ENCODE measurements around the gene ADAD2. TPM values are rescaled to one million over a fixed set of nuclear protein-coding genes. Genes with fewer than 3 reads are reported as not detected.

ADAD2 gene
- total RNA-seq, 1 donor = under 0.01 TPM

- Histone ChIP-seq H3K27me3 (ENCODE audit: insufficient read depth, low read length) (peaks cover 40% of the 10 kb centered on the region), H3K4me2 (ENCODE audit: insufficient read depth, low read length) (no peak overlapping the region)
- TF ChIP-seq, protein P1, sequence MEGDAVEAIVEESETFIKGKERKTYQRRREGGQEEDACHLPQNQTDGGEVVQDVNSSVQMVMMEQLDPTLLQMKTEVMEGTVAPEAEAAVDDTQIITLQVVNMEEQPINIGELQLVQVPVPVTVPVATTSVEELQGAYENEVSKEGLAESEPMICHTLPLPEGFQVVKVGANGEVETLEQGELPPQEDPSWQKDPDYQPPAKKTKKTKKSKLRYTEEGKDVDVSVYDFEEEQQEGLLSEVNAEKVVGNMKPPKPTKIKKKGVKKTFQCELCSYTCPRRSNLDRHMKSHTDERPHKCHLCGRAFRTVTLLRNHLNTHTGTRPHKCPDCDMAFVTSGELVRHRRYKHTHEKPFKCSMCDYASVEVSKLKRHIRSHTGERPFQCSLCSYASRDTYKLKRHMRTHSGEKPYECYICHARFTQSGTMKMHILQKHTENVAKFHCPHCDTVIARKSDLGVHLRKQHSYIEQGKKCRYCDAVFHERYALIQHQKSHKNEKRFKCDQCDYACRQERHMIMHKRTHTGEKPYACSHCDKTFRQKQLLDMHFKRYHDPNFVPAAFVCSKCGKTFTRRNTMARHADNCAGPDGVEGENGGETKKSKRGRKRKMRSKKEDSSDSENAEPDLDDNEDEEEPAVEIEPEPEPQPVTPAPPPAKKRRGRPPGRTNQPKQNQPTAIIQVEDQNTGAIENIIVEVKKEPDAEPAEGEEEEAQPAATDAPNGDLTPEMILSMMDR (IDR thresholded peaks at IDR 0.05; ENCODE audit: extremely low read depth, low read depth, low read length) = no peak
Measured at GRCh38 chr16:84159800-84160199, 31.2 kb upstream of the ADAD2 start.

DNA sequence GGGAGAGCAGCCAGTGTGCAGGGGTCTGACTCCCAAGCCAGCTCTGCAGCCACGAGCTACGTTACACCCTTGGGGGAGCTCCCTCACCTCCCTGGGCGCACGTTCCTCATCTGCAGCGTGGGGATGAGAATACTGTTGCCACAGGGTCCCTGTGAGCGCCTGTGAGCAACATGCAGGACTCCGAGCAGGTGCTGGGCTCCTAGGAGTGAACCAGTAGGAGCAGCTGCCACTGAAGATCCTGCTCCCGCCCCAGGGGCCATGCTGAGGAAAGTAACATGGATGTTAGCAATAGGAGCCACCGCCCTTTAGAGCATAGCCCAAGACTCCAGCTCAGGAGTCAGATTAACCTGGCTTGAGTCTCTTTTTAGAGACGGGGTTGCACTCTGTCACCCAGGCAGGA is 29.9 kb upstream of the ADAD2 start:
- no peak overlapping the region for H3K4me3 ChIP-seq (ENCODE audit: insufficient read depth, low read length)
- no peak overlapping the region for H2AFZ ChIP-seq (ENCODE audit: low read length)
- H4K20me1 ChIP-seq (ENCODE audit: insufficient read depth, low read length) = no peaks in the 10 kb centered on the region
- H3K4me1 ChIP-seq (ENCODE audit: insufficient read depth, low read length) = no peaks in the 10 kb centered on the region
- TF ChIP-seq, protein P1 (IDR thresholded peaks at IDR 0.05; ENCODE audit: extremely low read depth, low read depth, low read length) = no peak
- H3K79me2 ChIP-seq (ENCODE audit: insufficient read depth, low read length) = no peaks in the 10 kb centered on the region
- no peak for DNase-seq (ENCODE audit: insufficient read length, low spot score, missing footprints)
- H3K4me2 ChIP-seq (ENCODE audit: insufficient read depth, low read length) = no peak overlapping the region
- H3K27ac ChIP-seq (ENCODE audit: low read depth, low read length) = no peak overlapping the region
- H3K27me3 ChIP-seq (ENCODE audit: insufficient read depth, low read length) = peaks cover 48% of the 10 kb centered on the region
- H3K9me3 ChIP-seq (ENCODE audit: low read depth, low read length) = no peaks in the 10 kb centered on the region
- H3K36me3 ChIP-seq (ENCODE audit: insufficient read depth, low read length) = no peaks in the 10 kb centered on the region

More at GRCh38 chr16:84159800-84160199, 31.2 kb upstream of the ADAD2 start:
- H3K36me3 ChIP-seq (ENCODE audit: insufficient read depth, low read length) = no peaks in the 10 kb centered on the region
- H4K20me1 ChIP-seq (ENCODE audit: insufficient read depth, low read length) = no peaks in the 10 kb centered on the region
- no peaks in the 10 kb centered on the region for H3K79me2 ChIP-seq (ENCODE audit: insufficient read depth, low read length)
- H3K4me3 ChIP-seq (ENCODE audit: insufficient read depth, low read length) = no peak overlapping the region
- peak; percentile 17 for DNase-seq (ENCODE audit: insufficient read length, low spot score, missing footprints)
- no peaks in the 10 kb centered on the region for H3K4me1 ChIP-seq (ENCODE audit: insufficient read depth, low read length)
- no peak overlapping the region for H3K27ac ChIP-seq (ENCODE audit: low read depth, low read length)
- H2AFZ ChIP-seq (ENCODE audit: low read length) = no peak overlapping the region
- no peaks in the 10 kb centered on the region for H3K9me3 ChIP-seq (ENCODE audit: low read depth, low read length)

- Histone ChIP-seq H3K27me3 (ENCODE audit: insufficient read depth, low read length) (peaks cover 51% of the 10 kb centered on the region), H3K4me3 (ENCODE audit: insufficient read depth, low read length) (no peak overlapping the region), H3K4me2 (ENCODE audit: insufficient read depth, low read length) (no peak overlapping the region), H3K9me3 (ENCODE audit: low read depth, low read length) (no peaks in the 10 kb centered on the region), H3K27ac (ENCODE audit: low read depth, low read length) (no peak overlapping the region), H3K36me3 (ENCODE audit: insufficient read depth, low read length) (no peaks in the 10 kb centered on the region), H4K20me1 (ENCODE audit: insufficient read depth, low read length) (no peaks in the 10 kb centered on the region), H2AFZ (ENCODE audit: low read length) (no peak overlapping the region), H3K4me1 (ENCODE audit: insufficient read depth, low read length) (no peaks in the 10 kb centered on the region), H3K79me2 (ENCODE audit: insufficient read depth, low read length) (no peaks in the 10 kb centered on the region)
- TF ChIP-seq, protein P1 (IDR thresholded peaks at IDR 0.05; ENCODE audit: extremely low read depth, low read depth, low read length) = no peak
- DNase-seq (ENCODE audit: insufficient read length, low spot score, missing footprints) = no peak
Measured at GRCh38 chr16:84161801-84162200, 29.2 kb upstream of the ADAD2 start.

DNA sequence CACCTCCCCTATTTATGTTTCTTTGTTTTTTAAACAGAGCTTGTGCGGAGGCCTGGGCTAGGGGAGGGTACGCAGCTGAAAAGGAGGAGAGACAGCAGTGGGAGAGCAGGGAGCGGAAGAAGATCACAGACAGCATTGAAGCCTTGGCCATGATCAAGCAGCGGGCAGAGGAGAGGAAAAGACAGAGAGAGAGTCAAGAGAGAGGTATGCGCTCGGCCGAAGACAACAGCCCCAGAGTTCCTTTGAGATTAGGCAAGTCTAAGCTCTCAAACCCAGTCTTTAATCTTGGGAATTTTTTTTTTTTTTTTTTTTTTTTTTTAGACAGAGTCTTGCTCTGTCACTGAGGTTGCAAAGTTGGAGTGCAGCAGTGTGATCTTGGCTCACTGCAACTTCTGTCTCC is 25.2 kb upstream of the ADAD2 start:
- Histone ChIP-seq H4K20me1 (ENCODE audit: insufficient read depth, low read length) (no peaks in the 10 kb centered on the region), H3K4me3 (ENCODE audit: insufficient read depth, low read length) (no peak overlapping the region), H3K27me3 (ENCODE audit: insufficient read depth, low read length) (peaks cover 42% of the 10 kb centered on the region), H3K4me2 (ENCODE audit: insufficient read depth, low read length) (no peak overlapping the region), H3K4me1 (ENCODE audit: insufficient read depth, low read length) (no peaks in the 10 kb centered on the region), H3K27ac (ENCODE audit: low read depth, low read length) (no peak overlapping the region), H3K36me3 (ENCODE audit: insufficient read depth, low read length) (no peaks in the 10 kb centered on the region), H3K79me2 (ENCODE audit: insufficient read depth, low read length) (no peaks in the 10 kb centered on the region), H2AFZ (ENCODE audit: low read length) (no peak overlapping the region), H3K9me3 (ENCODE audit: low read depth, low read length) (no peaks in the 10 kb centered on the region)
- no peak for DNase-seq (ENCODE audit: insufficient read length, low spot score, missing footprints)
- TF ChIP-seq, protein P1 (IDR thresholded peaks at IDR 0.05; ENCODE audit: extremely low read depth, low read depth, low read length) = no peak

All from osteoblast (primary cell).